Amygdala (tissue), 56 donors: Measurements from ENCODE around the gene POR.
"Not testable (repeated sequence)": the region's sequence is repeated elsewhere in the genome, so short reads cannot be mapped to it uniquely, and the experiment has no call there.

ENCODE experiments used
- DNase-seq, 56 donors: peaks; one replicate each; lab custom pipeline; 2025; lab: John Stamatoyannopoulos, UW

Gene POR

DNA sequence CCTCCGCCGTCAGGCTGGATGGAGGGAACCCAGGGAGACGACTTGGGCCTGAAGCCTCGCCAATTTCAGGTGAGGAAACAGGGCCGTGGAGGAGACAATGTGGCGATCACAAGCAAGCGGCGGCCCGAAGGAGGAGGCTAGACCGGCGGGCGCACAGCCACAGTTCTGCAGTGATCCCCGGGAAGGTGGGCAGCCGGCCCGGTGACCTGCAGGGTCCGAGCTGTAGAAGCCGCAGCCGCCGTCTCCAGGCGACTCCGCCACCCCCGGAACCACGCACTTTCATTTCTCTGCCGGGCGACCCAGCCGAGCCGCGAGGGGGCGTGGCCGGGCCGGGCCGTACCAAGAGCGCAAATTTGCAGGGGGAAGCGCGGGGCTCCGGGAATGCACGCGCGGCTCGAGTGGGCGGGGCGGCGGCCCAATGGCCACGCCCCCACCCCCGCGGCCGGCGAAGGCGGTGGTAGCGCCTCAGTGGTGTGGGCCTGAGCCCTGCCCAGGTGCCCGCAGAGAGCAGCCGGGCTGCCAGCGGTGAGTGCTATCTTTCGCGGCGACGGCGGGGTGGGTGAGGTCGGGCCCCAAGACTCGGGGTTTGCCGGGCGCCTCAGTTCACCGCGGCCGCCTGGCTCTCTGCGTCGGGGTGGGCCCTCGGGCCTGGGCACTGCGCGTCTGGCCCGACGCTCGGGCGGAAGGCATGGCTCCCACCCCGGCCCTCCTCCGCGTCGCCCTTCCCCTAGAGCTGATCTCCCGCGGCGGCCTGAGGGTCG, at the start of gene POR:
Gene POR, plus strand, starts transcription at position 501 of the 761 bp plus-strand sequence. CDS start 38,847 bp downstream, outside the sequence.
- peak; percentile 40 to 99 (median 94) for DNase-seq

- DNase-seq: peak in 1 of 56 donors; percentile 23
Observed at GRCh38 chr7:75866114-75866488, 48.9 kb upstream of the POR start.

DNA sequence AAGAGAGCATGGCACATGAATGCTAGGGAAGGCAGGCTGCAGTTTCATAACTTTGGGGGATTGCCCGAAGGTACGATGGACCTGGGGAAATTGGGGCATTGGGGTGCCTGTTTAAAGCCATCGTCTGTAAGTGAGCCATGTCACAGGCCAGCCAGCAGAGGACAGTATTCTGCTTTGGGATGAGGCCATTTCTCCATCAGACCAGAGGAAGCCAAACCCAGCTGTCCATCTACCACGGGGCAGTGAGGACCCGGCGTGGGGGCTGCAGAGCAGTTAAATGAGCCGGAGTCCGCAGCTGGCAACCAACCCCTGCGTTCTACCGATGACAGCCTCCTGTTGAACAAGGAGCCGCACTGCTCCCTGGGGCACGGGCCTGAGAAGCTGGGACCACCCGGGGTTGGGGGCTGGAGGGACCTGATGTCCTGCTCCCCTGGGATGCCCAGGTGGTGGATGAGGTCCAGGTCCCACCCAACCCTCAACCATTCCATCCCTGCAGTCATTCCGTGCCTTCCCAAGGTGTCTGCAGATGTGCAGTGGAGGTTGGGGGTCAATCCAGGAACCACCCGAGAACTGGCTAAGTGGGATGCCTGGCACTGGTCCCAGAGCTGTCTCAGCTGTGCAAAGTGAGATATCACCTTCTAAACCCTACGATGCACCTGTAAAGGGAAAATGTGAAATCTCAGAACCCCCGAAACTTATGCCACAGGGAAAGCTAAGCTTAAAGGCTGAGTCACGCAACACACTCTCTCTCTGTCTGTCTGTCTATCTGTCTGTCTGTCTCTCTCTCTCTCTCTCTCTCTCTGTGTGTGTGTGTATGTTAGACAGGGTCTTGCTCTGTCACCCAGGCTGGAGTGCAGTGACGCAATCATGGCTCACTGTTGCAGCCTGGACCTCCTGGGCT, 48.2 kb upstream of the POR start:
- peak in 39 of 56 donors; percentile 7 to 75 (median 28) for DNase-seq

- DNase-seq: no peak
Observed at GRCh38 chr7:75867390-75867717, 47.6 kb upstream of the POR start.

DNA sequence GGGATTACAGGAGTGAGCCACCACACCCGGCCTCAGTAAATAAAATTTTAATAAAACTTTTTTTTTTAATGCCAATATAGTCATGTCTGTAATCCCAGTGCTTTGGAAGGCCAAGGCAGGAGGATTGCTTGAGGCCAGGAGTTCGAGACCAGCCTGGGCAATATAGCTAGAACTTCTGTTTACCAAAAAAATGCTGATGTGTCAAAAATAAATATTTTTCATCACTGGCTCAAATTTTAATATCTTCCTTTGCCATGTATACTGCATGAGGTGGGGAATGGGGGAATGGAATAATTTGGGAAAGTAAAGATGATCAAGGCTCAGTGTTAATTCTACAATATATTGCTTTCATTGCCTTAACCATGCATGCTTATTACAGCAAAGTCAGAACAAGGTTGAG, 46.8 kb upstream of the POR start:
- DNase-seq: no peak

- no peak for DNase-seq
Observed at GRCh38 chr7:75869776-75870379, 45.1 kb upstream of the POR start.

GRCh38 chr7:75870557-75871161, 44.3 kb upstream of the POR start:
- no peak for DNase-seq

DNA sequence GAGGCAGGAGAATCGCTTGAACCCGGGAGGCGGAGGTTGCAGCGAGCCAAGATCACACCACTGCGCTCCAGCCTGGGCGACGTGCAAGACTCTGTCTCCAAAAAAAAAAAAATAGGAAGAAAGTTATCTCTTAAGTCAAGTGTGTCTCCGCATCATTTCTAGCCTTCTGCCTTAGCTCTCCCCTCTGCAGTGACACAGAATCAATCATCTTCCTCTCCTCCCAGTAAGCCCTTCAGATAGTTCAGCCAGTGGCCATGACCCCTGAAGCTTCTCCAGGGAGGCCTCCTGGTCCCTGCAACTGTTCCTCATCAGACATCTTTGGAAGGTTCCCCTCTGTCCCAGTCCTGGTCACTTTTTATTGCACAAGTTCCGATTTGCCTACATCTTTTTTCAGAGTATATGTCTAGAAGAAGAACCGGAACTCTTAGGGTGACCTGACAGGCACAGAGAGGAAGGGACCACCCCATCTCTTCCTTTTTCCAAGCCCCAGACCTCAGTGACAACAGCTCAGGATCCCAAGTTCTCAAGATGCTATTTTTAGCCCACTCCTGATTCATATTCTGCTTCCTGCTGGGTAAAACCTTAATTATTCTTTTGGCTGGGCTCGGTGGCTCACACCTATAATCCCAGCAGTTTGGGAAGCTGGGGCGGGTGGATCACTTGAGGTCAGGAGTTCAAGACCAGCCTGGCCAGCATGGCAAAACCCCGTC, 42.7 kb upstream of the POR start:
- no peak for DNase-seq

DNA sequence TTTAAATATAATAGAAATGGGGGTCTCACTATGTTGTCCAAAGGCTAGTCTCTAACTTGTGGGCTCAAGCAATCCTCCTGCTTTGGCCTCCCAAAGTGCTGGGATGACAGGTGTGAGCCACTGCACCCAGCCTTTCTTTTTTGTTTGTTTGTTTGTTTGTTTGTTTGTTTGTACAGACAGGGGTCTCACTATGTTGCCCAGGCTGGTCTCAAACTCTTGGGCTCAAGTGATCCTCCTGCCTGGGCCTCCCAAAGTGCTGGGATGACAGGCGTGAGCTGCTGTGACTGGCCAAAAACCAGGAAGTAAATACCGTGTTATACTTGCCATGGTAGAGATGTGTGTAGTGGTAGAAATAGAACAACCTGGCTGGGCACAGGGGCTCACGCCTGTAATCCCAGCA, 40.8 kb upstream of the POR start:
- DNase-seq: not testable (repeated sequence)

- DNase-seq: no peak
Observed at GRCh38 chr7:75875113-75876080, 39.6 kb upstream of the POR start.

GRCh38 chr7:75876126-75876881, 38.7 kb upstream of the POR start:
- DNase-seq: no peak

DNA sequence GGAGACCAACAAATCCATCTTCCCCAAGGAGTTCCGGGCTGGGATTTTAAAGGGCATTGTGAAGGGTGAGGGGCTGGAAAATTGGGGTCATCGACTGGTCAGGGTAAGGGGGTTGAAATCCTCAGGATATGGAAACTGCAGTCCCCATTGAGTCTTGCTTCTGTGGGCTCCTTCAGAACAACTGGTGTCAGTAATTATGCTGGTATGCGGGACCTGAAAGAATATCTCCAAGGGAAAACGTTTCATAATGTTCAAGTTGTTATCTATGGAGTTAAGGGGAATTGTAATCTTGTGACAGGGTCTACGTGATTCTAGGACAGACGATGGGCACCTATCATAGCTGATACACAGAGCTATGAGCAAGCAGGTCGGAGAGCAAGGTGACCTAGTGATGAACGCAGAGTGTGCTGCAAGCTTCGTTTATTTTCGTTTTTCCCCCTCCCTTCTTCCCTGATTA, 36.6 kb upstream of the POR start:
- peak in 2 of 56 donors; percentile 13 to 21 for DNase-seq

DNA sequence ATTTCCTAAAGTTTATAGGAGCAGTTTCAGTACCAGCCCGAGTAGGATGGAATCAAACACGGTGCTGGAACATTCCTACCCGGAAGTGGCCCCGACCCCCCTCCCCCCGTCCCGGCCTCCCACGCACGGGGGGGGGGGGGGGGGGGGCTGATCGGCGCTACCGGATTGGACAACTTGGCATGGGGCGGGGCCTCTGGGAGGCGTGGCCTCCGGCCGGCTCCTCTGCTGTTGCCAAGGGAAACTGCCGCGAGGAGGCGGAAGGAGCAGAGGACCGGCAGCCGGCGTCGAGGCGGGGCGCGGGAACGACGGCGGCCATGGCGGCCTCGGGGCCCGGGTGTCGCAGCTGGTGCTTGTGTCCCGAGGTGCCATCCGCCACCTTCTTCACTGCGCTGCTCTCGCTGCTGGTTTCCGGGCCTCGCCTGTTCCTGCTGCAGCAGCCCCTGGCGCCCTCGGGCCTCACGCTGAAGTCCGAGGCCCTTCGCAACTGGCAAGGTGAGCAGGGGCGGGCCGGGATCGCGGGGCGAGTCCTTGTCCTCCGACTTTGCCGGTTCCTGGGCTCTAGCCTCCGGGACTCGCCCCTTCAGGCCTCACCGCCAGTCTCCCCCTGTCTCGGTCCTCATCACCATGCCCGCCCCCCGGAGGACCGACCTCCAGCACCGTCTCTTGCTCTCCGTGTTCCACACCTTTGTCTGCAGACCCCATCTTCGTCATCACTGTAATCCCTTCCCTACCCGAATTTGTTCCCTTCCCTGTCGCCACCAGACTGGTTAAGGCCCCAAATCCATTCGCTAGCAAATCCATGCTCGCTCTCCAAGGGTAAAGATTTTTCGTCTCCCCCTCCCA, 36.0 kb upstream of the POR start, which contains the start of gene RHBDD2:
Gene RHBDD2, plus strand, starts transcription at position 266 of the 843 bp plus-strand sequence. Its CDS starts 49 bp downstream, at position 315.
- DNase-seq: peak; percentile 39 to 97 (median 92)

DNA sequence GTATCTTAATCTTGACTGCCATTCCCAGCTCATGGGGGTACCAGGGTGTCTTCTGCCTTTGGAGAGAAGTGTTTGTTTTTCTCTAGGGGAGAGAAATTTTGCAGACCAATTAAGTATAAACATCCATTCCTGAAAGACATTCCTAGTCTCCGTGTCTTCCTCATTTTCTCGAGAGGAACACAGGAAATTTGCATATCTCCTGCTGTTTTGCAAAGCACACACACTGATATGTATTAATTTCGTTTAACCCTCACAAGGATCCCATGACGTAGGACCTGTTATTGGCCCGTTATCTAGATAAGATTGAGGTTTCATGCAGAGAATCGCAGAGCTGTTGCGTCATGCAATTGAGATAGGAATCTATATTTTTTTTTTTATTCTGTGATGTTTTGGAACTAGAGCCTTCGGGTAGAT, 35.2 kb upstream of the POR start:
- no peak for DNase-seq

DNA sequence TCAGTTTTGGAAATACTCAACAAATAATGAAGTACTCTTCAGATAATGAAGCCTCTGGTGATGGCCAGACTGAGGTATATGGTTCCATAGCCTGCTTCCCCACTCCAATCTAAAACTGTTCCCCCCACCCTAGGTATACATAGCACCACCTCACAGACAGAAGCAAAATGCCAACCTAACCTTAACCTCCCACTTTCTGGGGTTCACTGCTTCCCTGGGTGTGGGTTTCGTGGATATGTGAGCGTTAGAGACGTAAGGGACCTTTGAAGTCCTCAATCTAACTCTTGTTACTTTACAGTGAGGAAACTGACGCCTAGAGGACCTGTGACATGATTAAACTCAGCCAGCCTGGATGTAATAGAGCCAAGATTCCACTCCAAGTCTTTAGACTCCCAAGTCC, 34.7 kb upstream of the POR start:
- DNase-seq: no peak

- peak in 1 of 56 donors; percentile 2 for DNase-seq
Observed at GRCh38 chr7:75881436-75882095, 33.4 kb upstream of the POR start.
